ENCODE data around the gene NUBP2. TPM values are rescaled to one million over a fixed set of nuclear protein-coding genes. Genes with fewer than 3 reads are reported as not detected.
A peak's percentile ranks its signal among the peaks of the same experiment; 100 is the strongest.

The NUBP2 gene
- polyA plus RNA-seq, 1 of the 3 experiments (the other 2 are of a cell fraction) = 73.2 TPM

- Histone ChIP-seq H3K27me3 (ENCODE audit: insufficient read depth) (no peaks in the 10 kb centered on the region), H3K36me3 (replicated peaks in 1 of 2; ENCODE audit: control insufficient read depth in 1 of 2, insufficient read depth in 2 of 2, low read length in 1 of 2) (peaks cover 5 to 37% of the 10 kb centered on the region in 2 experiments), H3K79me2 (ENCODE audit: insufficient read depth) (peaks cover 31% of the 10 kb centered on the region), H4K20me1 (ENCODE audit: insufficient read depth) (peaks cover 6% of the 10 kb centered on the region; the same call in 1 of the 2 replicates), H2AFZ (ENCODE audit: low read depth) (no peak overlapping the region), H3F3A (replicated peaks; ENCODE audit: insufficient read depth) (peaks cover 7% of the 10 kb centered on the region), H3K9me3 (no peaks in the 10 kb centered on the region), H3K4me3 (ENCODE audit: low read depth in 2 of 2, low read length in 1 of 2) (no peak overlapping the region), H3K4me2 (0 out of 2 replicates have a peak overlapping the region, but pooled peaks have one; percentile 95), H3K9me2 (no peaks in the 10 kb centered on the region), H3K9ac (no peak overlapping the region), H3K4me1 (ENCODE audit: control insufficient read depth in 1 of 2, insufficient read depth in 2 of 2, low read depth in 1 of 2, low read length in 1 of 2) (peaks cover 0 to 25% of the 10 kb centered on the region in 2 experiments; a peak in 2 of 4 replicates), H3K27ac (ENCODE audit: low read depth in 2 of 2, low read length in 1 of 2) (no peak overlapping the region)
- ChIA-PET CTCF (interaction anchor here (1.4 to 4.4 kb wide), 2 partner anchors 8 to 14 kb away, joined by 3 to 40 read pairs; partner anchors contain the start of genes NUBP2 and SPSB3), POLR2A (no interaction called here)
- 89% methylated on average over 21 of the region's 30 CpGs for WGBS (ENCODE audit: low lambda C conversion rate)
- TF ChIP-seq ELF1 (IDR thresholded peaks at IDR 0.05) = no peak
- TF ChIP-seq POLR2AphosphoS5 (IDR thresholded peaks at IDR 0.05; ENCODE audit: low read depth, low read length) = no peak
- no peak for TF ChIP-seq RCOR1 (IDR thresholded peaks at IDR 0.05; ENCODE audit: low read length)
- TF ChIP-seq ZBTB33 (IDR thresholded peaks at IDR 0.05; ENCODE audit: borderline replicate concordance, low read depth) = no peak
- no peak for TF ChIP-seq EZH2phosphoT487 (IDR thresholded peaks at IDR 0.05; ENCODE audit: borderline replicate concordance, low read depth)
- no peak for TF ChIP-seq CTCF (IDR thresholded peaks at IDR 0.05)
- TF ChIP-seq EP300 (IDR thresholded peaks at IDR 0.05; ENCODE audit: borderline replicate concordance in 1 of 2, low read depth in 1 of 2, low read length in 1 of 2) = no peak
- TF ChIP-seq NRF1 (IDR thresholded peaks at IDR 0.05; ENCODE audit: low read depth, low read length) = no peak
- DNase-seq = no peak
Measured at GRCh38 chr16:1775006-1775845, 7.5 kb upstream of the NUBP2 start.

GRCh38 chr16:1775846-1776671 is 6.7 kb upstream of the NUBP2 start:
- Histone ChIP-seq H2AFZ (ENCODE audit: low read depth) (no peak overlapping the region), H4K20me1 (ENCODE audit: insufficient read depth) (peaks cover 11% of the 10 kb centered on the region; the same call in 1 of the 2 replicates), H3K9ac (no peak overlapping the region), H3K4me3 (ENCODE audit: low read depth in 2 of 2, low read length in 1 of 2) (no peak overlapping the region), H3K9me3 (no peaks in the 10 kb centered on the region), H3F3A (replicated peaks; ENCODE audit: insufficient read depth) (peaks cover 9% of the 10 kb centered on the region), H3K9me2 (no peaks in the 10 kb centered on the region), H3K36me3 (replicated peaks in 1 of 2; ENCODE audit: control insufficient read depth in 1 of 2, insufficient read depth in 2 of 2, low read length in 1 of 2) (peaks cover 3 to 37% of the 10 kb centered on the region in 2 experiments), H3K4me2 (no peak overlapping the region), H3K27me3 (ENCODE audit: insufficient read depth) (no peaks in the 10 kb centered on the region), H3K27ac (ENCODE audit: low read depth in 2 of 2, low read length in 1 of 2) (no peak overlapping the region), H3K79me2 (ENCODE audit: insufficient read depth) (peaks cover 36% of the 10 kb centered on the region), H3K4me1 (ENCODE audit: control insufficient read depth in 1 of 2, insufficient read depth in 2 of 2, low read depth in 1 of 2, low read length in 1 of 2) (peaks cover 0 to 21% of the 10 kb centered on the region in 2 experiments; a peak in 2 of 4 replicates)
- no peak for DNase-seq
- POLR2A ChIA-PET = no interaction called here
- WGBS (ENCODE audit: low lambda C conversion rate) = 87% methylated on average over 10 of the region's 28 CpGs
- CTCF ChIA-PET = interaction anchor here (1.4 to 4.4 kb wide), 2 partner anchors 7 to 13 kb away, joined by 3 to 40 read pairs; partner anchors contain the start of genes NUBP2 and SPSB3
- no peak for TF ChIP-seq REST (IDR thresholded peaks at IDR 0.05; ENCODE audit: low read depth, low read length)
- TF ChIP-seq YY1 (IDR thresholded peaks at IDR 0.05; ENCODE audit: low read depth) = no peak
- TF ChIP-seq JUND (IDR thresholded peaks at IDR 0.05) = no peak
- no peak for TF ChIP-seq FOXJ3 (CRISPR knock-in tag; IDR thresholded peaks at IDR 0.05)
- TF ChIP-seq USF2 (IDR thresholded peaks at IDR 0.05; ENCODE audit: borderline replicate concordance, low read depth, low read length) = no peak
- TF ChIP-seq USF1 (IDR thresholded peaks at IDR 0.05; ENCODE audit: borderline replicate concordance, low read depth) = no peak
- TF ChIP-seq TCF12 (IDR thresholded peaks at IDR 0.05) = no peak

All from SK-N-SH (cell line).